ENCODE data around the gene TAS2R19.

GRCh38 chr12:11040162-11040561 lies 17.7 kb upstream of the TAS2R19 start:
- TF ChIP-seq, protein P1, sequence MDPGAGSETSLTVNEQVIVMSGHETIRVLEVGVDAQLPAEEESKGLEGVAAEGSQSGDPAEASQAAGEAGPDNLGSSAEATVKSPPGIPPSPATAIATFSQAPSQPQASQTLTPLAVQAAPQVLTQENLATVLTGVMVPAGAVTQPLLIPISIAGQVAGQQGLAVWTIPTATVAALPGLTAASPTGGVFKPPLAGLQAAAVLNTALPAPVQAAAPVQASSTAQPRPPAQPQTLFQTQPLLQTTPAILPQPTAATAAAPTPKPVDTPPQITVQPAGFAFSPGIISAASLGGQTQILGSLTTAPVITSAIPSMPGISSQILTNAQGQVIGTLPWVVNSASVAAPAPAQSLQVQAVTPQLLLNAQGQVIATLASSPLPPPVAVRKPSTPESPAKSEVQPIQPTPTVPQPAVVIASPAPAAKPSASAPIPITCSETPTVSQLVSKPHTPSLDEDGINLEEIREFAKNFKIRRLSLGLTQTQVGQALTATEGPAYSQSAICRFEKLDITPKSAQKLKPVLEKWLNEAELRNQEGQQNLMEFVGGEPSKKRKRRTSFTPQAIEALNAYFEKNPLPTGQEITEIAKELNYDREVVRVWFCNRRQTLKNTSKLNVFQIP (CRISPR knock-in tag; IDR thresholded peaks at IDR 0.05; ENCODE audit: borderline replicate concordance, low read depth), result no peak
- TF ChIP-seq TCF4 (CRISPR knock-in tag; IDR thresholded peaks at IDR 0.05; ENCODE audit: borderline replicate concordance) (no peak), PATZ1 (CRISPR knock-in tag; IDR thresholded peaks at IDR 0.05; ENCODE audit: borderline replicate concordance) (no peak), ZNF8 (CRISPR knock-in tag; IDR thresholded peaks at IDR 0.05) (no peak), RARB (CRISPR knock-in tag; IDR thresholded peaks at IDR 0.05) (no peak), PPARA (CRISPR knock-in tag; IDR thresholded peaks at IDR 0.05; ENCODE audit: borderline replicate concordance) (no peak), ZFP30 (CRISPR knock-in tag; IDR thresholded peaks at IDR 0.05) (no peak), CREB5 (CRISPR knock-in tag; IDR thresholded peaks at IDR 0.05; ENCODE audit: low read depth) (no peak), ARNTL (CRISPR knock-in tag; IDR thresholded peaks at IDR 0.05; ENCODE audit: borderline replicate concordance, low read depth) (no peak)

All from SK-N-SH treated with all-trans-retinoic acid at 6 μM for 48 hours (cell line).